ENCODE measurements around the gene TMEM131. TPM values are rescaled to one million over a fixed set of nuclear protein-coding genes. Genes with fewer than 3 reads are reported as not detected.

The TMEM131 gene
- total RNA-seq, 1 experiment from 2014 or later, result 21.9 TPM

DNA sequence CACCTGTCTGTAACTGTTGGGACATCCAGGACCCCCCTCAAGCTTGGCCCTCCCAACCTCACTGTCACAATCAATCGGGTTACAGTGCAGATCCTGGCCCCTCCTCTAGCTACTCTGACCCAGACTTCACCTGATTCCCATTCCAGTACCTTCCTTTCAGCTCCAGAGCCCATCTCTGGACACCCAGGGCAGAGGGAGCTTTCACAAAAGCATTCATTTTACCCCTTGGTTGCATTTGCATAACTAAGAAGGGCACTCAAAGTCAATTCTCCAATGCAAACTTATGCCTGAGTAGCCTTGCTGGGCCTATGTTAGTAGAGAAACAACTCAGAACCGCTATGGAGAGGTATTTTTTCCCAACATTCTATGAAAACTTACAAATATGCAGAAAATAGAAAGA, 275.0 kb downstream of the TMEM131 start:
- peaks cover 31% of the 10 kb centered on the region for H3K4me1 Mint-ChIP-seq
- CTCF ChIA-PET, result interaction anchor here (0.7 to 1.3 kb wide), 8 partner anchors 11 to 130 kb away, joined by 3 to 9 read pairs (median 5); partner anchors contain the start of gene ACTR1B
- H3K27me3 Mint-ChIP-seq (ENCODE audit: low read depth), result no peaks in the 10 kb centered on the region; the same call in 1 of the 2 replicates
- no peaks in the 10 kb centered on the region for H3K9me3 Mint-ChIP-seq
- DNase-seq (ENCODE audit: low spot score), result no peak
- peak overlapping the region; percentile 0; the same call in 1 of the 2 replicates for H3K4me3 Mint-ChIP-seq
- POLR2A ChIA-PET, result interaction anchor here (0.7 kb wide), 1 partner anchor 856 kb away, joined by 3 read pairs; no protein-coding TSS in a partner anchor
- ATAC-seq, result peak; percentile 83
- peak overlapping the region; percentile 11; the same call in 1 of the 2 replicates for H3K27ac Mint-ChIP-seq
- TF ChIP-seq JAZF1 (CRISPR knock-in tag; IDR thresholded peaks at IDR 0.05), result no peak
- TF ChIP-seq E2F1 (CRISPR knock-in tag; IDR thresholded peaks at IDR 0.05), result no peak
- TF ChIP-seq FOXK1 (CRISPR knock-in tag; IDR thresholded peaks at IDR 0.05), result no peak
- TF ChIP-seq FOXJ3 (CRISPR knock-in tag; IDR thresholded peaks at IDR 0.05; ENCODE audit: borderline replicate concordance), result no peak
- no peak for TF ChIP-seq HMGXB4 (CRISPR knock-in tag; IDR thresholded peaks at IDR 0.05)
- TF ChIP-seq GRHL2 (CRISPR knock-in tag; IDR thresholded peaks at IDR 0.05; ENCODE audit: insufficient replicate concordance, severe bottlenecking), result no peak
- TF ChIP-seq ZNF423 (CRISPR knock-in tag; IDR thresholded peaks at IDR 0.05), result no peak
- TF ChIP-seq, protein P1, sequence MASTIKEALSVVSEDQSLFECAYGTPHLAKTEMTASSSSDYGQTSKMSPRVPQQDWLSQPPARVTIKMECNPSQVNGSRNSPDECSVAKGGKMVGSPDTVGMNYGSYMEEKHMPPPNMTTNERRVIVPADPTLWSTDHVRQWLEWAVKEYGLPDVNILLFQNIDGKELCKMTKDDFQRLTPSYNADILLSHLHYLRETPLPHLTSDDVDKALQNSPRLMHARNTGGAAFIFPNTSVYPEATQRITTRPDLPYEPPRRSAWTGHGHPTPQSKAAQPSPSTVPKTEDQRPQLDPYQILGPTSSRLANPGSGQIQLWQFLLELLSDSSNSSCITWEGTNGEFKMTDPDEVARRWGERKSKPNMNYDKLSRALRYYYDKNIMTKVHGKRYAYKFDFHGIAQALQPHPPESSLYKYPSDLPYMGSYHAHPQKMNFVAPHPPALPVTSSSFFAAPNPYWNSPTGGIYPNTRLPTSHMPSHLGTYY (CRISPR knock-in tag; IDR thresholded peaks at IDR 0.05), result no peak
- no peak for TF ChIP-seq SMAD4 (CRISPR knock-in tag; IDR thresholded peaks at IDR 0.05)
- TF ChIP-seq, protein P2, sequence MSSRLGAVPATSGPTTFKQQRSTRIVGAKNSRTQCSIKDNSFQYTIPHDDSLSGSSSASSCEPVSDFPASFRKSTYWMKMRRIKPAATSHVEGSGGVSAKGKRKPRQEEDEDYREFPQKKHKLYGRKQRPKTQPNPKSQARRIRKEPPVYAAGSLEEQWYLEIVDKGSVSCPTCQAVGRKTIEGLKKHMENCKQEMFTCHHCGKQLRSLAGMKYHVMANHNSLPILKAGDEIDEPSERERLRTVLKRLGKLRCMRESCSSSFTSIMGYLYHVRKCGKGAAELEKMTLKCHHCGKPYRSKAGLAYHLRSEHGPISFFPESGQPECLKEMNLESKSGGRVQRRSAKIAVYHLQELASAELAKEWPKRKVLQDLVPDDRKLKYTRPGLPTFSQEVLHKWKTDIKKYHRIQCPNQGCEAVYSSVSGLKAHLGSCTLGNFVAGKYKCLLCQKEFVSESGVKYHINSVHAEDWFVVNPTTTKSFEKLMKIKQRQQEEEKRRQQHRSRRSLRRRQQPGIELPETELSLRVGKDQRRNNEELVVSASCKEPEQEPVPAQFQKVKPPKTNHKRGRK (CRISPR knock-in tag; IDR thresholded peaks at IDR 0.05; ENCODE audit: borderline replicate concordance), result no peak
- no peak for TF ChIP-seq CREB1 (CRISPR knock-in tag; IDR thresholded peaks at IDR 0.05)
- no peak for TF ChIP-seq KAT7 (CRISPR knock-in tag; IDR thresholded peaks at IDR 0.05; ENCODE audit: borderline replicate concordance)
- no peak for TF ChIP-seq GTF2I (CRISPR knock-in tag; conservative IDR thresholded peaks at IDR 0.05)
- TF ChIP-seq, protein P3, sequence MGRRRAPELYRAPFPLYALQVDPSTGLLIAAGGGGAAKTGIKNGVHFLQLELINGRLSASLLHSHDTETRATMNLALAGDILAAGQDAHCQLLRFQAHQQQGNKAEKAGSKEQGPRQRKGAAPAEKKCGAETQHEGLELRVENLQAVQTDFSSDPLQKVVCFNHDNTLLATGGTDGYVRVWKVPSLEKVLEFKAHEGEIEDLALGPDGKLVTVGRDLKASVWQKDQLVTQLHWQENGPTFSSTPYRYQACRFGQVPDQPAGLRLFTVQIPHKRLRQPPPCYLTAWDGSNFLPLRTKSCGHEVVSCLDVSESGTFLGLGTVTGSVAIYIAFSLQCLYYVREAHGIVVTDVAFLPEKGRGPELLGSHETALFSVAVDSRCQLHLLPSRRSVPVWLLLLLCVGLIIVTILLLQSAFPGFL (CRISPR knock-in tag; IDR thresholded peaks at IDR 0.05; ENCODE audit: borderline replicate concordance), result no peak
- TF ChIP-seq GABPB1 (CRISPR knock-in tag; IDR thresholded peaks at IDR 0.05), result no peak
- TF ChIP-seq NR3C1 (CRISPR knock-in tag; conservative IDR thresholded peaks at IDR 0.05; ENCODE audit: low read depth), result no peak
- no peak for TF ChIP-seq TEAD4 (CRISPR knock-in tag; IDR thresholded peaks at IDR 0.05)
- TF ChIP-seq AR (CRISPR knock-in tag; IDR thresholded peaks at IDR 0.05), result no peak
- H3K36me3 Mint-ChIP-seq, result no peaks in the 10 kb centered on the region

Measured in WTC11 (cell line).